Stimulated activated naive CD8-positive, alpha-beta T cell treated with anti-CD3 and anti-CD28 coated beads, Interleukin-15, Interleukin-2, amounts not matched to agents 100 ng/mL and 50 ng/mL, for 24 hours (primary cell): ENCODE measurements around the gene STAT3.
"Not testable (repeated sequence)": the region's sequence is repeated elsewhere in the genome, so short reads cannot be mapped to it uniquely, and the experiment has no call there.

Experiments
- H3K27ac Mint-ChIP-seq: one replicate; pipeline ENCODE4 v1.8.0; 2021; ENCODE audit warnings: mild to moderate bottlenecking, mixed read lengths
- H3K27me3 Mint-ChIP-seq: one replicate; pipeline ENCODE4 v1.8.0; 2021; ENCODE audit warnings: mixed read lengths
- H3K36me3 Mint-ChIP-seq: one replicate; pipeline ENCODE4 v1.8.0; 2021; ENCODE audit warnings: low read depth, mixed read lengths
- H3K4me1 Mint-ChIP-seq: one replicate; pipeline ENCODE4 v1.8.0; 2021; ENCODE audit warnings: low read depth, mixed read lengths
- H3K4me3 Mint-ChIP-seq: one replicate; pipeline ENCODE4 v1.8.0; 2021; ENCODE audit warnings: mild to moderate bottlenecking, mixed read lengths
- H3K9me3 Mint-ChIP-seq: one replicate; pipeline ENCODE4 v1.8.0; 2021; ENCODE audit warnings: mixed read lengths

Gene STAT3

DNA sequence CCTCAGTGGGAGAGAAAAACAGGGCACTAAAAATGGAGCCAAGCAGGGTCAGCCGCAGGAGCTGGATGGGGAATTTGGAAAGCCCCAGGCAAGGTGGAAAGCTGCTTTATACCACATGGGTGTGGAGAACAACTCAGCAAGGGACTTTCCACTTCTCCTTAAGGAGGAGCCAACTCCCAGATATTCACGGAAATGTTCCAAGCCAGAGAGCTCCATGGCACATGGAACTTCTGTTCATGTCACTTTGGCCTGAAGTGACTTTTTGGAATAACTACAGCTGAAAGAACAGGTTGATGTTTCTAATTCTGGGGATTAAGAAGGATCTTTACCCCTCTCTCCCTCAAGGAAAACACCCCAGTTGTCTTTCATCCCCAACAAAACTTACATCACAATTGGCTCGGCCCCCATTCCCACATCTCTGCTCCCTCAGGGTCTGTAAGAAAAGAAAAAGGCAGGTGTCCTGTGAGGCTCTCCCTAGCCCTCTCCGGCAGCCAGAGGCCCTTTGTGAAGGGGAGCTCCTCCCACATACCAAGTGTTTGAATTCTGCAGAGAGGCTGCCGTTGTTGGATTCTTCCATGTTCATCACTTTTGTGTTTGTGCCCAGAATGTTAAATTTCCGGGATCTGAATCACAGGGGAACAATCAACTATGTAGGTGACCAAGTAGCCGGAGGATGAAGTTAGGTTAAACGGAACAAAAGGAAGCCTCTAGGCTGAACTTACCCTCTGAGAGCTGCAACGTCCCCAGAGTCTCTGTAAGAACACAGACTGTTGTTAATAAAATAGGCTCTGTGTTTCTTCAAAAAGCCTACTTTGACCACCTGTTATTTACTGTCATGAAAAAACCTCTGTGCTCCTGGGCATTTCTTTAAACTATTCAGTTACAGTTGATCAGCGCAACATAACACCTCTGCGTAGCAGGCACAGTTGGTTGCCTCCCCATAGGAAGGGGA lies 58.9 kb downstream of the STAT3 start:
- Mint-ChIP-seq H3K27ac (peak overlapping the region; percentile 42), H3K9me3 (no peaks in the 10 kb centered on the region), H3K4me3 (no peak overlapping the region), H3K36me3 (peaks cover 67% of the 10 kb centered on the region), H3K4me1 (peaks cover 21% of the 10 kb centered on the region), H3K27me3 (no peaks in the 10 kb centered on the region)

DNA sequence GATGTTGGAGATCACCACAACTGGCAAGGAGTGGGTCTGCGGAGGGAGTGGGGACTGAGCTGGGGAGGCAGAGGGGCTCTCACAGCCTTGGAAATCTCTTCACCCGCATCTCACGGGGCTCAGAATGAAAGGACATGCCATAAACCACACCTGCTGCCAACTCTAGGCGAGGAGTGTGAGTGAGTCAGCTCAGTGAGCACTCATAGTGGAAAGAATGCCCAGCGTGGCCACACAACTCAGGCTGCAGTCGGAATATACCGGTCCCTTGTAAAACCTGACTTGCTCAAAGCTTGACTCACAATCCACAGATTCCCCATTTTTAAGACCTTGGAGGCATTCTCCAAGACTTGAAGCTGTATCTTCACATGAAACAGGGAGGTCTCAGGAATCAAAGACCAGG lies 63.2 kb downstream of the STAT3 start:
- Mint-ChIP-seq H3K9me3 (no peaks in the 10 kb centered on the region), H3K27ac (peak overlapping the region; percentile 63), H3K4me3 (no peak overlapping the region), H3K36me3 (peaks cover 73% of the 10 kb centered on the region), H3K4me1 (peaks cover 40% of the 10 kb centered on the region), H3K27me3 (no peaks in the 10 kb centered on the region)

DNA sequence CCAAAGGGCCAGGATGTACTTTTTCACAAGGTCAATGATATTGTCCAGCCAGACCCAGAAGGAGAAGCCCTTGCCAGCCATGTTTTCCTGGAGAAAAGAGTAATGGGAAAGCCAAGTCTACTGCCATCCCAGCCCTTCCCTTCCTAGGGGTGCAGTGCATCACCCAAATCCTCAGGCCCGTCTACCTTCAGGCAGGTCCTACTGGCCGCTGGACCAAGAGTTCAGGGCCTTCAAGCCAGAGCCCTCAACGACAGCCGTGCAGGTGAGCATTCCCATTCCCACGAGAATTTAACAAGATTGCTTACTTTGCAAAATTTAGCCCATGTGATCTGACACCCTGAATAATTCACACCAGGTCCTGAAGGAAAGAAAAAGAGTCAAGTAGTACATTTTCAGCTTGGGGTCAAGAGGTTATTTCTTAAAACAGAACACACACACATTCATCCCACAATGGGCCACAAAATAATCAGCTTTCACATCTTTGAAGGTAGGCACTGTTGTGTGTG lies 64.9 kb downstream of the STAT3 start:
- peaks cover 51% of the 10 kb centered on the region for H3K4me1 Mint-ChIP-seq
- H3K27me3 Mint-ChIP-seq, result no peaks in the 10 kb centered on the region
- no peaks in the 10 kb centered on the region for H3K9me3 Mint-ChIP-seq
- peaks cover 68% of the 10 kb centered on the region for H3K36me3 Mint-ChIP-seq
- H3K27ac Mint-ChIP-seq, result peak overlapping the region; percentile 38
- no peak overlapping the region for H3K4me3 Mint-ChIP-seq

DNA sequence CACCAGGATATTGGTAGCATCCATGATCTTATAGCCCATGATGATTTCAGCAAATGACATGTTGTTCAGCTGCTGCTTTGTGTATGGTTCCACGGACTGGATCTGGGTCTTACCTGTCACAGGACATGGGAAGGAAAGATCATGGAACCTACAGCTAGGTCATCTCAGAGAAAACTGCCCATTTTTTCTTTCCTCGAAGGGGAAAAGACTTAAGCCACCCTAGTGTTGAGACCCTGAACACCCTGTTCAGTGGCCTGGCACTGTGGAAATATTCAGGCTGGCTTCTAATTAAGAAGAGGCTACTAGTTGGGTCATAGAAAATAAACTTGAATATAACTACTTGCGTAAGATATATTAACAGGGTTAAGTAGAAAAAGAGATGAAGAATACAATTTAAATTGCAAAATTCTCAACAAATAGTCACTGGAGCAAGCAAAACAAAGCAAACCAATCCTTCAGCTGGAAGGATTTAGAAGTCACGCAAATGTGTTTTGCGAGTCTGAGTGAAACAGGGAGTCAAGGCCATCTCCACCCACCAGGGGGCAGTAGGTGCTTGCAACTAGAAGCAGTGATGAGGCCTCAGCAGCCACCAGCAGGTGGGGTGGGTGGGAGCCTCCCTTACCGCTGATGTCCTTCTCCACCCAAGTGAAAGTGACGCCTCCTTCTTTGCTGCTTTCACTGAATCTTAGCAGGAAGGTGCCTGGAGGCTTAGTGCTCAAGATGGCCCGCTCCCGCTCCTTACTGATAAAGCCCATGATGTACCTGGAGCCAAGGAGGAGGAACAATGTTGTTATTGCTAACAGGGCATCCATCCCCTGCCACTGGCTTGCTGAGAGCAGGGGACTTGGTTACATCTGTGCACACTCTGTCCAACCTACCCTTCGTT lies 65.6 kb downstream of the STAT3 start:
- H3K36me3 Mint-ChIP-seq, result peaks cover 71% of the 10 kb centered on the region
- no peaks in the 10 kb centered on the region for H3K9me3 Mint-ChIP-seq
- no peaks in the 10 kb centered on the region for H3K27me3 Mint-ChIP-seq
- H3K4me3 Mint-ChIP-seq, result no peak overlapping the region
- peaks cover 52% of the 10 kb centered on the region for H3K4me1 Mint-ChIP-seq
- H3K27ac Mint-ChIP-seq, result peak overlapping the region; percentile 38

DNA sequence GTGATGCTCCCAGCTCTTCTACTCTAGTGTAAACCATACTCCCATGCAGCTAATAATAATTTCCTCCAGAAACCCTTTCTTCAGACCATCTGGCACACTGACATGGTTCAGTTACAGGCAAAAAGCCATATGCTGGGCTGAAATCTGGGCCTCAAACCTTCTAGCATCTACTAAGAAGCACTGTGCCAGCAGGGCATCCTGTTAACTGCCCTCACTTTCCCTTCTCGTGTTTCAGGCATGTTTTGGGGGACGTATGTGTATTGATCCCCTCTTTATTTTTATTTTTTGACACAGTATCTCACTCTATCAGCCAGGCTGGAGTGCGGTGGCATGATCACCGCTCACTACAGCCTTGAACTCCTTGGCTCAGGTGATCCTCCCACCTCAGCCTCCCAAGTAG lies 66.7 kb downstream of the STAT3 start:
- peak overlapping the region; percentile 59 for H3K27ac Mint-ChIP-seq
- H3K36me3 Mint-ChIP-seq, result peaks cover 72% of the 10 kb centered on the region
- H3K4me3 Mint-ChIP-seq, result no peak overlapping the region
- H3K4me1 Mint-ChIP-seq, result peaks cover 63% of the 10 kb centered on the region
- no peaks in the 10 kb centered on the region for H3K9me3 Mint-ChIP-seq
- no peaks in the 10 kb centered on the region for H3K27me3 Mint-ChIP-seq

DNA sequence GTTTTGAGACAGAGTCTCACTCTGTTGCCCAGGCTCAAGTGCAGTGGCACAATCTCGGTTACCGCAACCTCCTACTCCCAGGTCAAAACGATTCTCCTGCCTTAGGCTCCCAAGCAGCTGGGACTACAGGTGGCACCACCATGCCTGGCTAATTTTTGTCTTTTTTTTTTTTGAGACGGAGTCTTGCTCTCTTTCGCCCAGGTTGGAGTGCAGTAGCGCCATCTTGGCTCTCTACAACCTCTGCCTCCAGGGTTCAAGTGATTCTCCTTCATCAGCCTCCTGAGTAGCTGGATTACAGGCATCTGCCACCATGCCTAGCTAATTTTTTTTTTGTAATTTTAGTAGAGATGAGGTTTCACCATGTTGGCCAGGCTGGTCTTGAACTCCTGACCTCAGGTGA lies 70.3 kb downstream of the STAT3 start:
- H3K4me3 Mint-ChIP-seq, H3K27ac Mint-ChIP-seq, H3K27me3 Mint-ChIP-seq, H3K9me3 Mint-ChIP-seq: not testable (repeated sequence)
- H3K36me3 Mint-ChIP-seq, result peaks cover 72% of the 10 kb centered on the region
- peaks cover 81% of the 10 kb centered on the region for H3K4me1 Mint-ChIP-seq

DNA sequence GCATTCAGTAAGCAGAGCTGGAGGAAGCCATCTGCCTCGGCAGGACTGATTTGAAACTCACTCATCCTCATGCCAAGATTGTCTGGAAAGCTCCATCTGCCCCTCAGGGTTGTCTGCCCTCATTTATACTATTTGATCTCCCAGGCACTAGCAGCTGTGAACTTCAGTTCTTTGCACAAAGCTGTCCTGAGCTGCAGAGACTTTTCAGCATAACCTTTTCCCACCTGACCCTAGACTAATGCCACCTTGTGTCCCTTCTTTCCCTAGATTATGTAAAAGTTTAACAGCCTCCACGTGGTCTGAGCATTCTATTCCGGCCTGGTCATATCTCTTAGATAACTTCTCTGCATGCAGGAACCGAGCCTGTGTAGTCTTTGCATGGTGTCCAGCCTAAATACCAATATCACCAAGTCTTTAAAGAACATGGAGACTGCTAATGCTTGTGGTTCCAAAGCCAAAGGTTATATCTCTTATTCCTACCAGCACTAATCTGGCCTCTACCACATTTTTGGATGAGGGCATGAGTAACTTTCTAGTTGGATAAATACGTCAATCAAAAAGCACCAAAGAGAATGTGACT lies 70.9 kb downstream of the STAT3 start:
- H3K4me3 Mint-ChIP-seq, result no peak overlapping the region
- no peaks in the 10 kb centered on the region for H3K9me3 Mint-ChIP-seq
- peaks cover 66% of the 10 kb centered on the region for H3K36me3 Mint-ChIP-seq

DNA sequence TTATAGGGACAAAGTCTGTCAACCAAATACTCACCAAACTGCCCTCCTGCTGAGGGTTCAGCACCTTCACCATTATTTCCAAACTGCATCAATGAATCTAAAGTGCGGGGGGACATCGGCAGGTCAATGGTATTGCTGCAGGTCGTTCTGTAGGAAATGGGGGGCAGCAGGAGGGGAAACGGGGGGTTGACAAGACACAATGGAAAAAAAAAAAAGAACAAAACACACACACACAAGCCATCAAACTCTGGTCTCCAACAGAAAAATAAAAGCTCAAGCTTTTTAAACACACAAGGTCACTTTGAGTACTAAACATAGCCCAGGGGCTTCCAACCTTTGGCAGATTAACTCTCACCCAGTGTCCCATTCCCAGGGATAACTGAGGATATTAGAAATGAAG lies 71.5 kb downstream of the STAT3 start:
- Mint-ChIP-seq H3K4me1 (peaks cover 81% of the 10 kb centered on the region), H3K27ac (no peak overlapping the region), H3K27me3 (no peaks in the 10 kb centered on the region), H3K9me3 (no peaks in the 10 kb centered on the region), H3K36me3 (peaks cover 64% of the 10 kb centered on the region), H3K4me3 (peak overlapping the region; percentile 50)

More for the DNA sequence above, 70.9 kb downstream of the STAT3 start:
- peaks cover 81% of the 10 kb centered on the region for H3K4me1 Mint-ChIP-seq
- no peak overlapping the region for H3K27ac Mint-ChIP-seq
- no peaks in the 10 kb centered on the region for H3K27me3 Mint-ChIP-seq

DNA sequence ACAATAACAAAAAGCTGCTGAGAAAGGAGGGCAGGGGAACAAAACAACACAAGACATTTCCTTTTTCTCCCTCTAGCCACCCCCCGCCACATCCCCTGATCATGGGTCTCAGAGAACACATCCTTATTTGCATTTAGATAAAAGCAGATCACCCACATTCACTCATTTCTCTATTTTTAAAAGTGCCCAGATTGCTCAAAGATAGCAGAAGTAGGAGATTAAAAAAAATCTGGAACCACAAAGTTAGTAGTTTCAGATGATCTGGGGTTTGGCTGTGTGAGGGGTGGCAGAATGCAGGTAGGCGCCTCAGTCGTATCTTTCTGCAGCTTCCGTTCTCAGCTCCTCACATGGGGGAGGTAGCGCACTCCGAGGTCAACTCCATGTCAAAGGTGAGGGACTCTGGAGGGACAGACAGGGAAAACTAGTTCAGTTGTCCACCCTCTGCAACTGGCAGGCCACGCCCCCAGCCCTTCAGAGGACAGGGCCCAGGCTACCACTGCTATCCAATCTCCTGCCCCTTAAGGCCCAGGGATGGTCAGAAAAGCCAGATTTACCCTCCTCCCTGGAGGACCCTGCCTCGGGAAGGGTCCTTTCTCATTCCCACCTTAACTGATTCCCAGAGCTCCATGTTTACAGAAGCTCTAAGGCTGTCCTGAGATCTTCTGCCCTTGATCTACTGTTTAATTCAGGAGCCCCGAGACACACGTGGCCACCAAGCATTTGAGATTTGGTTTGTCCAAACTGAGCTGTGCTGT lies 72.7 kb downstream of the STAT3 start:
- Mint-ChIP-seq H3K9me3 (no peaks in the 10 kb centered on the region), H3K27me3 (no peaks in the 10 kb centered on the region), H3K4me1 (peaks cover 84% of the 10 kb centered on the region), H3K27ac (peak overlapping the region; percentile 56), H3K4me3 (no peak overlapping the region), H3K36me3 (peaks cover 67% of the 10 kb centered on the region)

DNA sequence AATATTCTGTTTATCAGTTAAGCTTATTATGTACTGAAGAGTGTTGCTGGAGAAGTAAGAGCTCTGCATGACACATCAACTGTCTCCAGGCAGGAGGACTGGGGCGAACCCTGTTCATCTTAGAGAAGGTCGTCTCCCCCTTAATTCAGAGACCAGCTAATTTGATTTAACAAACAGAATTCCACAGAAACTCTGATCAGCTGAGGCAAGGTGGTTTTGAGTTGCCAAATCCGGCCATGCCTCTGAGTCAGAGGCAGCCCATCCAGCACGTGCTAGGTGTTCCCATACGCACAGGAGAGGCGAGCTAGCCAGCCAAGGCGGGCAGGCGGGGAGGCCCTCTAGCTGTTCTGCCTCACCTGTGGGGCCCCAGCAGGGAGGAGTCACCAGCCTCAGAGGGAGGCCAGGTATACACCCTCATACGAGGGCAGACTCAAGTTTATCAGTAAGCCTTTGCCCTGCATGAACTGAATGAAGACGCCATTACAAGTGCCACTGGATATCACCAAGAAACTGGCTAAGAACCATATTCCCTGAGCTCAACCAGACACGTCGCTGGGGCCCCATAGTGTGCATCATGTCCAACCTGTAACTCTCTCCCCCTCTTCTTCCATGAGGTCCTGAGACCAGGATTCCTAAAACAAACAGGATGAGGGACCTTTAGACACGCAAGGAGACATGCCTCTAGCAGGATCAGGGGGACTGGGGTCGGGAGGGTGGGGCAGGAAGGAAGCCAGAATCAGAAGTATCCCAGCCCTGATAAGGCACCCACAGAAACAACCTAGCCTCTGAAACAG lies 74.3 kb downstream of the STAT3 start:
- Mint-ChIP-seq H3K27me3 (no peaks in the 10 kb centered on the region), H3K27ac (peak overlapping the region; percentile 78), H3K9me3 (no peaks in the 10 kb centered on the region), H3K4me3 (peak overlapping the region; percentile 37), H3K36me3 (peaks cover 71% of the 10 kb centered on the region), H3K4me1 (peaks cover 87% of the 10 kb centered on the region)

DNA sequence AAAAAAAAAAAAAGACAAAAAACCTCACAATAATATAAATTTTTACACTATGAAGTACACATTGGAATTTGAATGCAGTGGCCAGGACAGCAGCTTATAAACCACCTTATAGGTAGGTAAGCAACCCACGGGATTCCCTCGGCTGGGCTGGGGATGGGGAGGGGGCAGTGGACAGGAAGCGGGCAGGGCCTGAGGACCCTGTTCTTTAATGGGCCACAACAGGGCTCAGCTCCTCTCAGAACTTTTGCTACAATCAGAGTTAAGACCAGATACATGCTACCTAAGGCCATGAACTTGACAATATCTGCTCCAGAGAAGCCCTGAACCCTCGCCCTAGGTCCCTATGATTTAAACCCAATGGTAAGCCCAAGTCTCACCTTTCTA lies 74.9 kb downstream of the STAT3 start:
- Mint-ChIP-seq H3K4me1 (peaks cover 90% of the 10 kb centered on the region), H3K36me3 (peaks cover 73% of the 10 kb centered on the region), H3K9me3 (no peaks in the 10 kb centered on the region), H3K27ac (peak overlapping the region; percentile 78), H3K4me3 (no peak overlapping the region), H3K27me3 (no peaks in the 10 kb centered on the region)

DNA sequence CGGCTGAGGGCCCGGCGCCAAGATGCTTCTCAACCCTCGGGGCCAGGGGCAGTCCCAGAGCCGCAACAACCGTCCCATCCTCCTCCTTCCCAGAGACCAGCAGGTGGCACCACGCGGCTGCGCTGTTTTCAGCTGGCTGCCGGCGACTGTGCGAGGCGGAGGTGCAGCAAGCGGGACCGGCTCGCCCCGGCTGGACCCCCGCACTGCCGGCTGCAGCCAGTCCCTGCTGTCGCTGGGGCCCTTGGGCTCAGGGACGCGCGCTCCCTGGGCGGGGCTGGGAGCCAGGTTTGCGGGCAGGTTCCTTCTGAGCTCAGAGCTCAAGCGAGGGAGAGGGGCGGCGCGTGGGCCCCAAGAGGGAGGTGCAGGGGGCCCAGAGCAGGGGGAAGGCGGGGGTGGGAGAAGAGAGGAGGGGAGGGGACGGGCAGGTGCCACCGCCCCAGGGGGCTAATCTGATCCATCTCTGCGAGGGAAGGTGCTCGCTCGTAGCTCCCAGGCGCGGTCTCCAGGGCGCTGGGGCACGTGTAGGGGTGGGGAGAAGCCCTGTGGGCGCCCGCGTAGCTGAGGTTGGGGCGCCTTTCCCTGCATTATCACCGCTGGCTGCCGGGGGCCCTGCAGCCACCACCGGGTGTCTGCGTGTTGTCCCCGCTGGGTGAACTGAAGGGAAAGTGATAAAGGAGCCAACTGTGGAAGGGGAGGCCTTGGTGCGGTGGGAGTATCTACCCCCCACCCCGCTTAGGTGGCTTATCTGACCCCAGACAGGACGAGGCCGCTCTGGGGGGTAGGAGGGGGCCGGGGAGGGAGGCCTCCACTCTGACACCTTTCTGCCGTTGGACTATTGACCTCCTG lies 75.7 kb downstream of the STAT3 start:
- peak overlapping the region; percentile 70 for H3K4me3 Mint-ChIP-seq
- peaks cover 73% of the 10 kb centered on the region for H3K36me3 Mint-ChIP-seq
- peak overlapping the region; percentile 91 for H3K27ac Mint-ChIP-seq
- peaks cover 87% of the 10 kb centered on the region for H3K4me1 Mint-ChIP-seq
- no peaks in the 10 kb centered on the region for H3K9me3 Mint-ChIP-seq
- H3K27me3 Mint-ChIP-seq, result no peaks in the 10 kb centered on the region

DNA sequence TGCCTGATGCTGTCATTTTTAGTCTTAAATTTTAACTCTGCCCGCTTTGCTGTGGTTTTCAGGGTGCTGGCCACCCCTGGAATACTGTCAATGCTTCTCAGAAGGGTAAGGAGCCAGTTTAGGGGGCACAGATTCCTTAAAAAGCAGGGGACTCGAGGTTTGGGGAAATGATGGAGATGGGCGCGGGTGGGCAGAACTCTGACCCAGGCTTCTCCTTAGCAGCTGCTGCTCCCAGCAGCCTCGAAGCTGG lies 76.3 kb downstream of the STAT3 start:
- H3K36me3 Mint-ChIP-seq, result peaks cover 71% of the 10 kb centered on the region
- H3K27ac Mint-ChIP-seq, result peak overlapping the region; percentile 88
- H3K9me3 Mint-ChIP-seq, result no peaks in the 10 kb centered on the region
- no peaks in the 10 kb centered on the region for H3K27me3 Mint-ChIP-seq
- H3K4me1 Mint-ChIP-seq, result peaks cover 81% of the 10 kb centered on the region
- peak overlapping the region; percentile 70 for H3K4me3 Mint-ChIP-seq
